ENCODE results near the gene KRT37.

Gene KRT37

GRCh38 chr17:41421617-41422016, 2.8 kb downstream of the KRT37 start:
- Histone ChIP-seq H3K9me3 (ENCODE audit: control insufficient read depth in 2 of 2, low read length in 2 of 2) (no peaks in the 10 kb centered on the region), H3K4me3 (ENCODE audit: low read length in 2 of 2) (no peak overlapping the region), H3K4me1 (ENCODE audit: control insufficient read depth in 2 of 2, insufficient read depth in 2 of 2, low read length in 2 of 2) (no peaks in the 10 kb centered on the region), H3K9ac (ENCODE audit: low read depth in 1 of 2, low read length in 2 of 2) (no peak overlapping the region), H3K27ac (ENCODE audit: low read depth in 2 of 2, low read length in 2 of 2) (no peak overlapping the region), H3K36me3 (ENCODE audit: control insufficient read depth in 2 of 2, insufficient read depth in 2 of 2, low read length in 2 of 2) (no peaks in the 10 kb centered on the region), H3K27me3 (ENCODE audit: control insufficient read depth in 2 of 2, insufficient read depth in 2 of 2, low read length in 2 of 2) (no peaks in the 10 kb centered on the region)

GRCh38 chr17:41421116-41421515, 3.3 kb downstream of the KRT37 start:
- Histone ChIP-seq H3K9me3 (ENCODE audit: control insufficient read depth in 2 of 2, low read length in 2 of 2) (no peaks in the 10 kb centered on the region), H3K27ac (ENCODE audit: low read depth in 2 of 2, low read length in 2 of 2) (no peak overlapping the region), H3K4me3 (ENCODE audit: low read length in 2 of 2) (no peak overlapping the region), H3K36me3 (ENCODE audit: control insufficient read depth in 2 of 2, insufficient read depth in 2 of 2, low read length in 2 of 2) (no peaks in the 10 kb centered on the region), H3K4me1 (ENCODE audit: control insufficient read depth in 2 of 2, insufficient read depth in 2 of 2, low read length in 2 of 2) (no peaks in the 10 kb centered on the region), H3K27me3 (ENCODE audit: control insufficient read depth in 2 of 2, insufficient read depth in 2 of 2, low read length in 2 of 2) (no peaks in the 10 kb centered on the region), H3K9ac (ENCODE audit: low read depth in 1 of 2, low read length in 2 of 2) (no peak overlapping the region)

- H3K36me3 ChIP-seq (ENCODE audit: control insufficient read depth in 2 of 2, insufficient read depth in 2 of 2, low read length in 2 of 2) = no peaks in the 10 kb centered on the region
- H3K4me1 ChIP-seq (ENCODE audit: control insufficient read depth in 2 of 2, insufficient read depth in 2 of 2, low read length in 2 of 2) = no peaks in the 10 kb centered on the region
- no peak overlapping the region for H3K4me3 ChIP-seq (ENCODE audit: low read length in 2 of 2)
- no peak overlapping the region for H3K9ac ChIP-seq (ENCODE audit: low read depth in 1 of 2, low read length in 2 of 2)
- no peaks in the 10 kb centered on the region for H3K9me3 ChIP-seq (ENCODE audit: control insufficient read depth in 2 of 2, low read length in 2 of 2)
- H3K27me3 ChIP-seq (ENCODE audit: control insufficient read depth in 2 of 2, insufficient read depth in 2 of 2, low read length in 2 of 2) = no peaks in the 10 kb centered on the region
- no peak overlapping the region for H3K27ac ChIP-seq (ENCODE audit: low read depth in 2 of 2, low read length in 2 of 2)
These were observed 4.3 kb downstream of the KRT37 start for GRCh38 chr17:41420134-41420533.

- H3K27me3 ChIP-seq (ENCODE audit: control insufficient read depth in 2 of 2, insufficient read depth in 2 of 2, low read length in 2 of 2) = no peaks in the 10 kb centered on the region
- no peaks in the 10 kb centered on the region for H3K36me3 ChIP-seq (ENCODE audit: control insufficient read depth in 2 of 2, insufficient read depth in 2 of 2, low read length in 2 of 2)
- H3K9ac ChIP-seq (ENCODE audit: low read depth in 1 of 2, low read length in 2 of 2) = no peak overlapping the region
- no peaks in the 10 kb centered on the region for H3K9me3 ChIP-seq (ENCODE audit: control insufficient read depth in 2 of 2, low read length in 2 of 2)
- no peaks in the 10 kb centered on the region for H3K4me1 ChIP-seq (ENCODE audit: control insufficient read depth in 2 of 2, insufficient read depth in 2 of 2, low read length in 2 of 2)
- no peak overlapping the region for H3K4me3 ChIP-seq (ENCODE audit: low read length in 2 of 2)
- no peak overlapping the region for H3K27ac ChIP-seq (ENCODE audit: low read depth in 2 of 2, low read length in 2 of 2)
These were observed 4.7 kb downstream of the KRT37 start for GRCh38 chr17:41419716-41420115.

- Histone ChIP-seq H3K4me3 (ENCODE audit: low read length in 2 of 2) (no peak overlapping the region), H3K4me1 (ENCODE audit: control insufficient read depth in 2 of 2, insufficient read depth in 2 of 2, low read length in 2 of 2) (no peaks in the 10 kb centered on the region), H3K27ac (ENCODE audit: low read depth in 2 of 2, low read length in 2 of 2) (no peak overlapping the region), H3K9me3 (ENCODE audit: control insufficient read depth in 2 of 2, low read length in 2 of 2) (no peaks in the 10 kb centered on the region), H3K27me3 (ENCODE audit: control insufficient read depth in 2 of 2, insufficient read depth in 2 of 2, low read length in 2 of 2) (no peaks in the 10 kb centered on the region), H3K9ac (ENCODE audit: low read depth in 1 of 2, low read length in 2 of 2) (no peak overlapping the region), H3K36me3 (ENCODE audit: control insufficient read depth in 2 of 2, insufficient read depth in 2 of 2, low read length in 2 of 2) (no peaks in the 10 kb centered on the region)
These were observed 6.1 kb downstream of the KRT37 start for GRCh38 chr17:41418116-41418860.

- H3K9ac ChIP-seq (ENCODE audit: low read depth in 1 of 2, low read length in 2 of 2) = no peak overlapping the region
- H3K27ac ChIP-seq (ENCODE audit: low read depth in 2 of 2, low read length in 2 of 2) = no peak overlapping the region
- no peak overlapping the region for H3K4me3 ChIP-seq (ENCODE audit: low read length in 2 of 2)
- H3K36me3 ChIP-seq (ENCODE audit: control insufficient read depth in 2 of 2, insufficient read depth in 2 of 2, low read length in 2 of 2) = no peaks in the 10 kb centered on the region
- H3K9me3 ChIP-seq (ENCODE audit: control insufficient read depth in 2 of 2, low read length in 2 of 2) = no peaks in the 10 kb centered on the region
- no peaks in the 10 kb centered on the region for H3K4me1 ChIP-seq (ENCODE audit: control insufficient read depth in 2 of 2, insufficient read depth in 2 of 2, low read length in 2 of 2)
- H3K27me3 ChIP-seq (ENCODE audit: control insufficient read depth in 2 of 2, insufficient read depth in 2 of 2, low read length in 2 of 2) = no peaks in the 10 kb centered on the region
These were observed 6.8 kb downstream of the KRT37 start for GRCh38 chr17:41417576-41418015.

GRCh38 chr17:41417127-41417526, 7.3 kb downstream of the KRT37 start:
- no peaks in the 10 kb centered on the region for H3K27me3 ChIP-seq (ENCODE audit: control insufficient read depth in 2 of 2, insufficient read depth in 2 of 2, low read length in 2 of 2)
- no peaks in the 10 kb centered on the region for H3K36me3 ChIP-seq (ENCODE audit: control insufficient read depth in 2 of 2, insufficient read depth in 2 of 2, low read length in 2 of 2)
- H3K9me3 ChIP-seq (ENCODE audit: control insufficient read depth in 2 of 2, low read length in 2 of 2) = no peaks in the 10 kb centered on the region
- no peak overlapping the region for H3K4me3 ChIP-seq (ENCODE audit: low read length in 2 of 2)
- no peaks in the 10 kb centered on the region for H3K4me1 ChIP-seq (ENCODE audit: control insufficient read depth in 2 of 2, insufficient read depth in 2 of 2, low read length in 2 of 2)
- no peak overlapping the region for H3K9ac ChIP-seq (ENCODE audit: low read depth in 1 of 2, low read length in 2 of 2)
- no peak overlapping the region for H3K27ac ChIP-seq (ENCODE audit: low read depth in 2 of 2, low read length in 2 of 2)

GRCh38 chr17:41416479-41416878, 7.9 kb downstream of the KRT37 start:
- no peak overlapping the region for H3K27ac ChIP-seq (ENCODE audit: low read depth in 2 of 2, low read length in 2 of 2)
- H3K27me3 ChIP-seq (ENCODE audit: control insufficient read depth in 2 of 2, insufficient read depth in 2 of 2, low read length in 2 of 2) = no peaks in the 10 kb centered on the region
- H3K9me3 ChIP-seq (ENCODE audit: control insufficient read depth in 2 of 2, low read length in 2 of 2) = no peaks in the 10 kb centered on the region
- no peak overlapping the region for H3K9ac ChIP-seq (ENCODE audit: low read depth in 1 of 2, low read length in 2 of 2)
- no peaks in the 10 kb centered on the region for H3K36me3 ChIP-seq (ENCODE audit: control insufficient read depth in 2 of 2, insufficient read depth in 2 of 2, low read length in 2 of 2)
- H3K4me3 ChIP-seq (ENCODE audit: low read length in 2 of 2) = no peak overlapping the region
- H3K4me1 ChIP-seq (ENCODE audit: control insufficient read depth in 2 of 2, insufficient read depth in 2 of 2, low read length in 2 of 2) = no peaks in the 10 kb centered on the region

- no peak overlapping the region for H3K4me3 ChIP-seq (ENCODE audit: low read length in 2 of 2)
- no peaks in the 10 kb centered on the region for H3K27me3 ChIP-seq (ENCODE audit: control insufficient read depth in 2 of 2, insufficient read depth in 2 of 2, low read length in 2 of 2)
- H3K9me3 ChIP-seq (ENCODE audit: control insufficient read depth in 2 of 2, low read length in 2 of 2) = no peaks in the 10 kb centered on the region
- H3K36me3 ChIP-seq (ENCODE audit: control insufficient read depth in 2 of 2, insufficient read depth in 2 of 2, low read length in 2 of 2) = no peaks in the 10 kb centered on the region
- H3K9ac ChIP-seq (ENCODE audit: low read depth in 1 of 2, low read length in 2 of 2) = no peak overlapping the region
- no peaks in the 10 kb centered on the region for H3K4me1 ChIP-seq (ENCODE audit: control insufficient read depth in 2 of 2, insufficient read depth in 2 of 2, low read length in 2 of 2)
- no peak overlapping the region for H3K27ac ChIP-seq (ENCODE audit: low read depth in 2 of 2, low read length in 2 of 2)
These were observed 8.5 kb downstream of the KRT37 start for GRCh38 chr17:41415833-41416335.

GRCh38 chr17:41415411-41415810, 9.0 kb downstream of the KRT37 start:
- H3K9me3 ChIP-seq (ENCODE audit: control insufficient read depth in 2 of 2, low read length in 2 of 2) = no peaks in the 10 kb centered on the region
- no peak overlapping the region for H3K4me3 ChIP-seq (ENCODE audit: low read length in 2 of 2)
- H3K4me1 ChIP-seq (ENCODE audit: control insufficient read depth in 2 of 2, insufficient read depth in 2 of 2, low read length in 2 of 2) = no peaks in the 10 kb centered on the region
- H3K9ac ChIP-seq (ENCODE audit: low read depth in 1 of 2, low read length in 2 of 2) = no peak overlapping the region
- H3K36me3 ChIP-seq (ENCODE audit: control insufficient read depth in 2 of 2, insufficient read depth in 2 of 2, low read length in 2 of 2) = no peaks in the 10 kb centered on the region
- no peak overlapping the region for H3K27ac ChIP-seq (ENCODE audit: low read depth in 2 of 2, low read length in 2 of 2)
- no peaks in the 10 kb centered on the region for H3K27me3 ChIP-seq (ENCODE audit: control insufficient read depth in 2 of 2, insufficient read depth in 2 of 2, low read length in 2 of 2)

Measured in mucosa of rectum (tissue), 2 donors.